ENCODE measurements around the gene CFAP97D1. TPM values are rescaled to one million over a fixed set of nuclear protein-coding genes. Genes with fewer than 3 reads are reported as not detected.

CFAP97D1 gene
- total RNA-seq, 3 donors from 2014 or later (not counting 1 experiment from before 2014, with no cell fraction given), result not detected

DNA sequence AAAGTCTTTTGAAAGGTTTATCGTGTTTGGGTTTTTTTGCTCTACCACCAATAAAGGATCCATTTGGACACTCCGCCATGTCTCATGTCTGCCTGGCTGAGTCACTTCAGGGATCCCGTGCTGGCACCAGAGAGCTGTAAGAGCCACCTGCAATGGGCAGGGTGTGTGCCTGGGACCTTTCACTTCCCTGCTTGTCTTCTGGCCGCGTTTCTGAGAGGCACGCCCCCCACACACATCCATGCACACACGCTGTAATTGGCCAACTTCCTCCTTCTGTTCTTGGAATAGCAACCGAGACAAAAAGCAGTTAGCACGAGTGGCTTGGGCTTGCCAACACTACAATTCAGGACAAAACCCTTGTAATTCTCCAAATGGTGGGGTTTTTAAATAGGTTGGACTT, 11.9 kb upstream of the CFAP97D1 start:
- H3K4me1 ChIP-seq (ENCODE audit: control insufficient read depth, insufficient read depth, low read length), result peaks cover 13% of the 10 kb centered on the region
- H3K4me3 Mint-ChIP-seq, result no peak overlapping the region
- ATAC-seq, result no peak
- intact Hi-C loops (cut with micrococcal nuclease), result no loop called here
- H3K4me1 Mint-ChIP-seq, result peaks cover 2 to 12% of the 10 kb centered on the region in 2 donors
- no peak overlapping the region for H3K27ac ChIP-seq (ENCODE audit: low read length)
- TF ChIP-seq CTCF (IDR thresholded peaks at IDR 0.05), result no peak
- peaks cover 4 to 10% of the 10 kb centered on the region in 2 donors for H3K27me3 Mint-ChIP-seq (ENCODE audit: low read depth in 2 of 2)
- 33% methylated on average over 9 of the region's 9 CpGs for WGBS (ENCODE audit: insufficient coverage)
- no peaks in the 10 kb centered on the region for H3K9me3 ChIP-seq (ENCODE audit: control insufficient read depth, insufficient read depth, low read length)
- no peaks in the 10 kb centered on the region for H3K27me3 ChIP-seq (ENCODE audit: control insufficient read depth, insufficient read depth, low read length)
- no peak overlapping the region for H3K4me3 ChIP-seq (ENCODE audit: low read length)
- H3K36me3 Mint-ChIP-seq, result no peaks in the 10 kb centered on the region
- no peaks in the 10 kb centered on the region for H3K36me3 ChIP-seq (ENCODE audit: control insufficient read depth, insufficient read depth, low read length)
- no peak for DNase-seq
- no peak overlapping the region for H3K27ac Mint-ChIP-seq
- no peaks in the 10 kb centered on the region for H3K9me3 Mint-ChIP-seq

DNA sequence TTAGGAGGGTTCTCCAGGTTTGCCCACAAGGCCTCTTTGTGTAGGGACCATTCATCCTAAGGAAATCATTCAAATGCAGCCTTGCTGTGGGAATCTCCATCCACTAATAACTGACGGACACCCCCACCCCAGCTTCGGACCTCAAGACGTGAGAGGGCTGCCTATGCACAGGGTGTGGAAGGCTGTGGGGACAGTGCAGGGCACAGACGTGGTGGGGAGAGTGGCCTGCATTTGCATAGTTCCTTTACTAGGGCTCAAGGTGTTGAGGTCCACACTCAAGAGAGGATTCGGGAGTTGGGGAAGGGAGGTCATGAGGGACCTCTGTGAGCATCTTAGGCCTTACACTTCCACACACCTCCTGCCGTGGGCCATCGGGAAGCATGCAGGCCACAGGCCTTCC, 11.3 kb upstream of the CFAP97D1 start:
- H3K27ac Mint-ChIP-seq, result no peak overlapping the region
- H3K4me3 ChIP-seq (ENCODE audit: low read length), result no peak overlapping the region
- DNase-seq, result no peak
- no peak for ATAC-seq
- H3K27ac ChIP-seq (ENCODE audit: low read length), result no peak overlapping the region
- no peaks in the 10 kb centered on the region for H3K36me3 Mint-ChIP-seq
- WGBS (ENCODE audit: insufficient coverage), result 94% methylated on average over 6 of the region's 7 CpGs
- H3K36me3 ChIP-seq (ENCODE audit: control insufficient read depth, insufficient read depth, low read length), result no peaks in the 10 kb centered on the region
- intact Hi-C loops (cut with micrococcal nuclease), result no loop called here
- H3K4me1 Mint-ChIP-seq, result peaks cover 4 to 17% of the 10 kb centered on the region in 2 donors
- no peaks in the 10 kb centered on the region for H3K9me3 ChIP-seq (ENCODE audit: control insufficient read depth, insufficient read depth, low read length)
- TF ChIP-seq CTCF (IDR thresholded peaks at IDR 0.05), result no peak
- H3K4me1 ChIP-seq (ENCODE audit: control insufficient read depth, insufficient read depth, low read length), result peaks cover 18% of the 10 kb centered on the region
- no peaks in the 10 kb centered on the region for H3K27me3 ChIP-seq (ENCODE audit: control insufficient read depth, insufficient read depth, low read length)
- no peak overlapping the region for H3K4me3 Mint-ChIP-seq
- peaks cover 4 to 10% of the 10 kb centered on the region in 2 donors for H3K27me3 Mint-ChIP-seq (ENCODE audit: low read depth in 2 of 2)
- no peaks in the 10 kb centered on the region for H3K9me3 Mint-ChIP-seq

DNA sequence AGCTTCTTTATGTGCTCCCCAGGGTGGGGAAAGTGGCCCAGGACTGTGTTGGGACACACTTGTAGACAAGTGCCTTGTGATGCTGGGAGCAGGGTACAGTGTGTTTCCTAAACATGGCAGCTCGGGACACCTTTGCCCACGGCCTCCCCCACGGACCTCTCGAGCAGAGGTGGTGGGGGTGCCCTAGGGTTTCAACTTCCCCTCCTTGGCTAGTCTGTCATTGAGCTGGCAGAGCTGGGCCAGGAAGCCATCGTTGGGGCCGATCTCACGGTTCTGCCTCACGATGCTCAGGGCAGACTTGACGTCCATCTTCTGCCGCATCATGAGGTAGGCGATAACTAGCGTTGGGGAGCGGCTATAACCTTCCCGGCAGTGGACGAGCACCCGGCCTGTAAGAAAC, 10.8 kb upstream of the CFAP97D1 start:
- peaks cover 23% of the 10 kb centered on the region for H3K4me1 ChIP-seq (ENCODE audit: control insufficient read depth, insufficient read depth, low read length)
- H3K36me3 ChIP-seq (ENCODE audit: control insufficient read depth, insufficient read depth, low read length), result no peaks in the 10 kb centered on the region
- peaks cover 4 to 21% of the 10 kb centered on the region in 2 donors for H3K4me1 Mint-ChIP-seq

More for the DNA sequence above, 10.8 kb upstream of the CFAP97D1 start:
- no peaks in the 10 kb centered on the region for H3K9me3 Mint-ChIP-seq
- no peak overlapping the region for H3K27ac Mint-ChIP-seq
- Histone ChIP-seq H3K9me3 (ENCODE audit: control insufficient read depth, insufficient read depth, low read length) (no peaks in the 10 kb centered on the region), H3K27me3 (ENCODE audit: control insufficient read depth, insufficient read depth, low read length) (no peaks in the 10 kb centered on the region), H3K27ac (ENCODE audit: low read length) (no peak overlapping the region), H3K4me3 (ENCODE audit: low read length) (no peak overlapping the region)
- H3K4me3 Mint-ChIP-seq, result no peak overlapping the region
- 90% methylated on average over 16 of the region's 16 CpGs for WGBS (ENCODE audit: insufficient coverage)
- TF ChIP-seq CTCF (IDR thresholded peaks at IDR 0.05), result no peak
- DNase-seq, result no peak
- intact Hi-C loops (cut with micrococcal nuclease), result no loop called here
- no peak for ATAC-seq
- no peaks in the 10 kb centered on the region for H3K36me3 Mint-ChIP-seq
- peaks cover 4 to 10% of the 10 kb centered on the region in 2 donors for H3K27me3 Mint-ChIP-seq (ENCODE audit: low read depth in 2 of 2)
